ENCODE measurements around the gene DEFB132.

The DEFB132 gene

DNA sequence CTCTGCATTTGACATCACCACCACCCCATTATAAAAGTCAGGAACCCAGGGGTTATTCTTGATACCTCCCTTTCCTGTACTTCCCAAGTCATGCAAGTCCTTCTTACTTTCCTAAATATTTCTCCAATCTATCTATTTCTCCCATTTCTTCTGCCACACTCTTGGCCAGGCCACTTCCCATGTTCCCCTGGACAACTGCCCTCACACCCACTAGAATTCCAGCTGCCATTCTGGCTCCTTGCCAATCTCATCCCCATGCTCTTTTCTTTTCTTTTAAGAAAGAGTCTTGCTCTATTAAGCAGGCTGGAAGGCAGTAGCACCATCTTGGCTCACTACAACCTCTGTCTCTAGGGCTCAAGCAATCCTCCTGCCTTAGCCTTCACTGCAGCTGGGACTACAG, 15.2 kb downstream of the DEFB132 start:
- no peak overlapping the region for H3K4me3 ChIP-seq (ENCODE audit: low read depth, low read length)
- TF ChIP-seq, protein P1, sequence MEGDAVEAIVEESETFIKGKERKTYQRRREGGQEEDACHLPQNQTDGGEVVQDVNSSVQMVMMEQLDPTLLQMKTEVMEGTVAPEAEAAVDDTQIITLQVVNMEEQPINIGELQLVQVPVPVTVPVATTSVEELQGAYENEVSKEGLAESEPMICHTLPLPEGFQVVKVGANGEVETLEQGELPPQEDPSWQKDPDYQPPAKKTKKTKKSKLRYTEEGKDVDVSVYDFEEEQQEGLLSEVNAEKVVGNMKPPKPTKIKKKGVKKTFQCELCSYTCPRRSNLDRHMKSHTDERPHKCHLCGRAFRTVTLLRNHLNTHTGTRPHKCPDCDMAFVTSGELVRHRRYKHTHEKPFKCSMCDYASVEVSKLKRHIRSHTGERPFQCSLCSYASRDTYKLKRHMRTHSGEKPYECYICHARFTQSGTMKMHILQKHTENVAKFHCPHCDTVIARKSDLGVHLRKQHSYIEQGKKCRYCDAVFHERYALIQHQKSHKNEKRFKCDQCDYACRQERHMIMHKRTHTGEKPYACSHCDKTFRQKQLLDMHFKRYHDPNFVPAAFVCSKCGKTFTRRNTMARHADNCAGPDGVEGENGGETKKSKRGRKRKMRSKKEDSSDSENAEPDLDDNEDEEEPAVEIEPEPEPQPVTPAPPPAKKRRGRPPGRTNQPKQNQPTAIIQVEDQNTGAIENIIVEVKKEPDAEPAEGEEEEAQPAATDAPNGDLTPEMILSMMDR (IDR thresholded peaks at IDR 0.05; ENCODE audit: low read depth, low read length): no peak
- DNase-seq (ENCODE audit: low read depth, low spot score): no peak
- in situ Hi-C loops (cut with HindIII; ENCODE audit: low sequenced_read_pairs): no loop called here

DNA sequence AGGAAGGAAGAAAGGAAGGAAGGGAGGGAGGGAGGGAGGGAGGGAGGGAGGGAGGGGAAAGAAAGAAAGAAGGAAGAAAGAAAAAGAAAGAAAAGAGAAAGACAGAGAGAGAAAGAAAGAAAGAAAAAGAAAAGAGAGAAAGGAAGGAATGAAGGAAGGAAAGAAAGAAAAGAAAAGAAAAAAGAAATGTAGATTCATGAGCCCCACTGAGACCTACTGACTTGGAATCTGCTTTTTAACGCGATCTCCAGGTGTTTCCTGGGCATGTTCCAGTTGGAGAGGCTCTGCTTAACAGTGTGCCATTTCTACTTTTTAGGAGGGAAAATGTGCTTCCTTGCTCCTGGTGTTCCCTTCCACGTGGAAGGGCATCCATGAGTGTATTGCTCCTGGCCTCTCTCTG, 16.4 kb downstream of the DEFB132 start:
- TF ChIP-seq, protein P1 (IDR thresholded peaks at IDR 0.05; ENCODE audit: low read depth, low read length): no peak
- no peak overlapping the region for H3K4me3 ChIP-seq (ENCODE audit: low read depth, low read length)
- no peak for DNase-seq (ENCODE audit: low read depth, low spot score)
- in situ Hi-C loops (cut with HindIII; ENCODE audit: low sequenced_read_pairs): no loop called here

DNA sequence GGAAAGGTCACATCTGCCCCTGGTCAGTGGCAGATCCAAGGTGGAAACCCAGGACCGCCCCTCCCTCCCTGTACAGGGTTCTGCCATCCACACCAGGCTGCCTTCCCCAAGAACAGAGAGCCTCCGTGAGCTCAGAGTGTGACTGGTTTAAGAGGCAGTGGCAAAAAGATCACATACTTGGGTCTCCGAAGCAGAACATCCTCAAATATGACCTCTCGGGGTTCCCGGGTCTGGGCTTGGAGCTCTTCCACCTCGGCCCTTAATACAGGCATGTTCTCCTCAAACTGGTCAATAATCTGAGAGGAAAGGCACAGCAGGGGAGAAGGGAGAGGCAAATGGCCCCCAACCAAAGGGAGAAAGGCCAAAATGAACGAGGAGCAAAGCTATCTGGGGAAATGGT, 18.3 kb downstream of the DEFB132 start:
- DNase-seq (ENCODE audit: low read depth, low spot score): no peak
- H3K4me3 ChIP-seq (ENCODE audit: low read depth, low read length): no peak overlapping the region
- TF ChIP-seq, protein P1 (IDR thresholded peaks at IDR 0.05; ENCODE audit: low read depth, low read length): no peak
- in situ Hi-C loops (cut with HindIII; ENCODE audit: low sequenced_read_pairs): no loop called here

DNA sequence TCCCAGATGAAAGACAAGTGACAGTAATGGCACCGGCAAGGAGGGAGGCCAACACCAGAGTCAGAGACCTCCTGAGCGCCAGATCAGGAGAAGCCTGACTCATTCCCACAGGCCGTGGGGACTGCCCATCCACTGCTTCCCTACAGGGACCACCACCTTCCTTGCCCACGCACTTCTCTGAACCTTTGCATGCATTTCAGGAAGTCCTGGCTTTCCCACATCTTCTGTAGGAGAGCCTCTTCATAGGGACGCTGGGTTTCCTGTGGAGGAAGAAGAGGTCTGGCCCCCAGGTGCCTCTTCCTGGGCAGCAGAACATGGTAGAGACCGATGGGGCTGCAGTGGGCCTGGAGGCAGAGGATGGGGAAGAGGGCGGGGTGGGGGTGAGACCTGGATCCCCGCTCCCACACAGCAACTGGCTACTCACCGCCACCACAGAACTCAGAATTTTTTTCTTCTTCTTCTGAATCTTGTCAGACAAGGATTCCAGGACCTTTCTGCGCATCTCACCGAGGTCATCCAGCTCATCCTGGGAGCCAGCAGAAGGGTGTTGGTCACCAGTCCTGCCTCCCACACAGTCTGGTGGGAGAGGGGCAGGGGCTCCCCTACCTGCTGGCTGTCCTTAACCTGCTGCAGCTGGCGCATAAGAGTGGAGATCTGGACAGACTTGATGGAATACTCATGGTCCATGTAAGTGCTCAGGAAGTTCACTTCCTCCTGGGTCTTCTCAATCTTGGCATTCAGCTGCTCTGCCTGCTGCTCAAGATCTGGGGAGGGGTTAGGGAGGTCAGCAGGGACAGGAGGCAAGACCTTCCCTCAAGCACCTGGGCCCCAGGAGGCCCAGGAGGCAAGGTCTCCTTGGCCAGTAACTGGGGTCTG, 19.3 kb downstream of the DEFB132 start:
- no peak for DNase-seq (ENCODE audit: low read depth, low spot score)
- in situ Hi-C loops (cut with HindIII; ENCODE audit: low sequenced_read_pairs): no loop called here
- no peak overlapping the region for H3K4me3 ChIP-seq (ENCODE audit: low read depth, low read length)
- TF ChIP-seq, protein P1 (IDR thresholded peaks at IDR 0.05; ENCODE audit: low read depth, low read length): no peak

DNA sequence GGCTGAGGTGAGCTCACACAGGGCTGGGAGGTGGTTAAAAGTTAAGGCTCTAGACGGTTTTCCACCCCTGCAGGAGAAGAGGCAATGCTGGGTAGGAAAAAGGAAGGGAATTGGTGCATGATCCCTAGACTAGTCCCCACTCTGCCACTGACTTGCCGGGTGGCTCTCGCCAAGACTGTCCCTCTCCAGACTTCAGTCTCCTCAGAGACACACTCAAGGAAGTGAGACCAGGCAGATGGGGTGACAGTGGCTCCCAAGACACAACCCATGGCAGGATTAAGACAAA, 19.9 kb downstream of the DEFB132 start:
- in situ Hi-C loops (cut with HindIII; ENCODE audit: low sequenced_read_pairs): no loop called here
- H3K4me3 ChIP-seq (ENCODE audit: low read depth, low read length): no peak overlapping the region
- TF ChIP-seq, protein P1 (IDR thresholded peaks at IDR 0.05; ENCODE audit: low read depth, low read length): no peak
- DNase-seq (ENCODE audit: low read depth, low spot score): no peak

DNA sequence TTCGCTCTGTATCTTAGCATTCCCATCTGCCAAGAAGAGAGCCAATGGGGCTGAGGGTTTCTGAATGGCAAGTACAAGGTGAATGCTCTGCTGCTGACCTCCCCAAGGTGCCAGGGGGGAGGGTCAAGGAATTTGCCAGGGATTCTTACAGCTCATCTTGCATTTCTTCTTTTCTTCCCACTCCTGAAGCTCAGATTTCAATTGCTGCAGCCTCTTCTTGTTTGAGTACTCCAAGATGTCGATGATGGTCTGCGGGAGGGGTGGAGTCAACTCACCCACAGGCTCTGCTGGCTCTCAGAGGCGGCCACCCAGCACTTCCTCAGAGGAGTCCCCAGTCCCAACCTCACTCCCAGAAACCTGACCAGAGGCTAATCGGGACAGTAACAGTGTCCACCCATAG, 20.7 kb downstream of the DEFB132 start:
- H3K4me3 ChIP-seq (ENCODE audit: low read depth, low read length): no peak overlapping the region
- no peak for DNase-seq (ENCODE audit: low read depth, low spot score)
- in situ Hi-C loops (cut with HindIII; ENCODE audit: low sequenced_read_pairs): no loop called here
- TF ChIP-seq, protein P1 (IDR thresholded peaks at IDR 0.05; ENCODE audit: low read depth, low read length): no peak

Data from astrocyte of the spinal cord (primary cell).